H9 (cell line): ENCODE results near the gene CLEC18B. TPM values are rescaled to one million over a fixed set of nuclear protein-coding genes. Genes with fewer than 3 reads are reported as not detected.

Source experiments
- DNase-seq: peaks from one replicate; pipeline ENCODE4 v3.0.0-alpha.2; 2017
- H2AFZ ChIP-seq: one replicate; pipeline ENCODE4 v1.6.1; 2013; ENCODE audit warnings: mild to moderate bottlenecking, low read length, control low read depth, moderate library complexity
- H2AK5ac ChIP-seq: 2 replicates; pipeline ENCODE4 v1.6.1; 2013; ENCODE audit warnings: low read length, control low read depth, mixed read lengths; ENCODE audit not compliant: insufficient read length
- H2BK120ac ChIP-seq: one replicate; pipeline ENCODE4 v1.6.1; 2013; ENCODE audit warnings: low read depth, mild to moderate bottlenecking, low read length, control low read depth, inconsistent platforms; ENCODE audit not compliant: poor library complexity, severe bottlenecking
- H2BK12ac ChIP-seq: 2 replicates; pipeline ENCODE4 v1.6.1; 2013; ENCODE audit warnings: low read length, control low read depth, mixed read lengths, low read depth; ENCODE audit not compliant: insufficient read length
- H2BK15ac ChIP-seq: 2 replicates; pipeline ENCODE4 v1.6.1; 2013; ENCODE audit warnings: low read depth, low read length, control low read depth
- H2BK20ac ChIP-seq: one replicate; pipeline ENCODE4 v1.6.1; 2013; ENCODE audit warnings: low read depth, mild to moderate bottlenecking, low read length, control low read depth, inconsistent platforms; ENCODE audit not compliant: poor library complexity, severe bottlenecking
- H2BK5ac ChIP-seq: 2 replicates; pipeline ENCODE4 v1.6.1; 2013; ENCODE audit warnings: low read length, control low read depth, mixed read lengths; ENCODE audit not compliant: insufficient read length
- H3K14ac ChIP-seq: 2 replicates; pipeline ENCODE4 v1.6.1; 2013; ENCODE audit warnings: low read length, control low read depth; ENCODE audit not compliant: insufficient read depth
- H3K18ac ChIP-seq: 2 replicates; pipeline ENCODE4 v1.6.1; 2013; ENCODE audit warnings: low read depth, mild to moderate bottlenecking, mixed read lengths, low read length, control low read depth; ENCODE audit not compliant: insufficient read length
- H3K23ac ChIP-seq: 2 replicates; pipeline ENCODE4 v1.6.1; 2013; ENCODE audit warnings: low read length, control low read depth, mixed read lengths, low read depth; ENCODE audit not compliant: insufficient read length
- H3K23me2 ChIP-seq: 2 replicates; pipeline ENCODE4 v1.6.1; 2013; ENCODE audit warnings: low read depth, mild to moderate bottlenecking, mixed read lengths, low read length, control low read depth; ENCODE audit not compliant: insufficient read length, poor library complexity, severe bottlenecking
- H3K27ac ChIP-seq: 2 replicates; pipeline ENCODE4 v1.5.1; 2013; ENCODE audit warnings: low read length, control low read depth, mixed read lengths, low read depth; ENCODE audit not compliant: insufficient read length
- H3K27me3 ChIP-seq: 2 replicates; pipeline ENCODE4 v1.6.1; 2013; ENCODE audit warnings: low read length, control low read depth, inconsistent platforms; ENCODE audit not compliant: insufficient read depth
- H3K4ac ChIP-seq: 2 replicates; pipeline ENCODE4 v1.6.1; 2013; ENCODE audit warnings: low read depth, mild to moderate bottlenecking, control low read depth, inconsistent platforms, low read length, moderate library complexity
- H3K4me1 ChIP-seq: 2 replicates; pipeline ENCODE4 v1.6.1; 2013; ENCODE audit warnings: low read length, control low read depth, inconsistent platforms; ENCODE audit not compliant: insufficient read depth
- H3K4me2 ChIP-seq: 2 replicates; pipeline ENCODE4 v1.6.1; 2013; ENCODE audit warnings: low read length, control low read depth, mixed read lengths; ENCODE audit not compliant: insufficient read length, insufficient read depth
- H3K56ac ChIP-seq: 2 replicates; pipeline ENCODE4 v1.6.1; 2013; ENCODE audit warnings: low read depth, mild to moderate bottlenecking, mixed read lengths, low read length, control low read depth; ENCODE audit not compliant: insufficient read length
- H3K79me1 ChIP-seq: 2 replicates; pipeline ENCODE4 v1.6.1; 2013; ENCODE audit warnings: low read depth, mild to moderate bottlenecking, moderate library complexity, low read length, control low read depth, inconsistent platforms; ENCODE audit not compliant: insufficient read depth, poor library complexity, severe bottlenecking
- H3K79me2 ChIP-seq: 2 replicates; pipeline ENCODE4 v1.6.1; 2013; ENCODE audit warnings: low read length, control low read depth, inconsistent platforms; ENCODE audit not compliant: insufficient read depth
- H3K9ac ChIP-seq: 2 replicates; pipeline ENCODE4 v1.6.1; 2013; ENCODE audit warnings: low read length, control low read depth, mixed read lengths; ENCODE audit not compliant: insufficient read length; ENCODE audit errors: extremely low read depth
- H3K9me3 ChIP-seq: one replicate; pipeline ENCODE4 v1.6.1; 2013; ENCODE audit warnings: low read depth, low read length, inconsistent platforms; ENCODE audit not compliant: control insufficient read depth
- H3T11ph ChIP-seq: one replicate; pipeline ENCODE4 v1.6.1; 2013; ENCODE audit warnings: mild to moderate bottlenecking, low read length, control low read depth, inconsistent platforms
- H4K20me1 ChIP-seq: one replicate; pipeline ENCODE4 v1.6.1; 2013; ENCODE audit not compliant: control insufficient read depth, insufficient read length, insufficient read depth
- H4K5ac ChIP-seq: 2 replicates; pipeline ENCODE4 v1.6.1; 2013; ENCODE audit warnings: low read depth, mild to moderate bottlenecking, mixed read lengths, low read length, control low read depth; ENCODE audit not compliant: insufficient read length
- H4K8ac ChIP-seq: replicated peaks from 2 replicates; pipeline ENCODE4 v1.6.1; 2013; ENCODE audit warnings: low read length, control low read depth, mixed read lengths, low read depth; ENCODE audit not compliant: insufficient read length
- H4K91ac ChIP-seq: 2 replicates; pipeline ENCODE4 v1.6.1; 2013; ENCODE audit warnings: low read depth, mild to moderate bottlenecking, moderate library complexity, mixed read lengths, low read length, control low read depth; ENCODE audit not compliant: insufficient read length
- H3K27ac Mint-ChIP-seq, 3 experiments: 2 replicates in 2 of 3; 3 replicates in 1 of 3; pipeline ENCODE4 v1.8.0; 2020 to 2021; ENCODE audit warnings: mixed read lengths in 3 of 3, mild to moderate bottlenecking in 1 of 3, moderate library complexity in 1 of 3
- H3K27me3 Mint-ChIP-seq: 2 replicates; pipeline ENCODE4 v1.8.0; 2021; ENCODE audit warnings: low read depth, mild to moderate bottlenecking, moderate library complexity, mixed read lengths
- H3K36me3 Mint-ChIP-seq, 3 experiments: 2 replicates in 2 of 3; 3 replicates in 1 of 3; pipeline ENCODE4 v1.8.0; 2020 to 2021; ENCODE audit warnings: low read depth in 3 of 3, mixed read lengths in 3 of 3; ENCODE audit not compliant: insufficient read depth in 1 of 3
- H3K4me1 Mint-ChIP-seq, 2 experiments: 2 replicates each; pipeline ENCODE4 v1.8.0; 2020; ENCODE audit warnings: mixed read lengths in 2 of 2
- H3K4me3 Mint-ChIP-seq, 2 experiments: 2 replicates in 1 of 2; 3 replicates in 1 of 2; pipeline ENCODE4 v1.8.0; 2020 to 2021; ENCODE audit warnings: mild to moderate bottlenecking in 2 of 2, mixed read lengths in 2 of 2, moderate library complexity in 1 of 2
- H3K9me3 Mint-ChIP-seq, 2 experiments: 2 replicates in 1 of 2; 3 replicates in 1 of 2; pipeline ENCODE4 v1.8.0; 2020; ENCODE audit warnings: mild to moderate bottlenecking in 2 of 2, mixed read lengths in 2 of 2, moderate library complexity in 1 of 2
- WGBS: extraction: QIAGEN DNeasy Blood & Tissue Kit; methylation state at CpG from one replicate; pipeline ENCODE4 v1.1.7; 2013; ENCODE audit warnings: missing lambda C conversion rate, low lambda C conversion rate, mixed read lengths; ENCODE audit not compliant: insufficient read length; ENCODE audit errors: extremely low coverage; 5-methylcytosine and 5-hydroxymethylcytosine counted together
- total RNA-seq: library from RNA; stranded (reverse); gene quantifications from 2 replicates; pipeline ENCODE4 v1.2.1, GENCODE V29; 2021
- TF ChIP-seq, protein P1 (sequence below): fragments of 200-600 bp; sonication (generic); conservative IDR thresholded peaks from 3 replicates; pipeline ENCODE4 v1.8.0; 2021; ENCODE audit warnings: antibody characterized with exemption, mild to moderate bottlenecking

Gene CLEC18B
- total RNA-seq, 1 experiment from 2014 or later, result 0.37 TPM

GRCh38 chr16:74372953-74373846, 48.1 kb downstream of the CLEC18B start:
- TF ChIP-seq, protein P1, sequence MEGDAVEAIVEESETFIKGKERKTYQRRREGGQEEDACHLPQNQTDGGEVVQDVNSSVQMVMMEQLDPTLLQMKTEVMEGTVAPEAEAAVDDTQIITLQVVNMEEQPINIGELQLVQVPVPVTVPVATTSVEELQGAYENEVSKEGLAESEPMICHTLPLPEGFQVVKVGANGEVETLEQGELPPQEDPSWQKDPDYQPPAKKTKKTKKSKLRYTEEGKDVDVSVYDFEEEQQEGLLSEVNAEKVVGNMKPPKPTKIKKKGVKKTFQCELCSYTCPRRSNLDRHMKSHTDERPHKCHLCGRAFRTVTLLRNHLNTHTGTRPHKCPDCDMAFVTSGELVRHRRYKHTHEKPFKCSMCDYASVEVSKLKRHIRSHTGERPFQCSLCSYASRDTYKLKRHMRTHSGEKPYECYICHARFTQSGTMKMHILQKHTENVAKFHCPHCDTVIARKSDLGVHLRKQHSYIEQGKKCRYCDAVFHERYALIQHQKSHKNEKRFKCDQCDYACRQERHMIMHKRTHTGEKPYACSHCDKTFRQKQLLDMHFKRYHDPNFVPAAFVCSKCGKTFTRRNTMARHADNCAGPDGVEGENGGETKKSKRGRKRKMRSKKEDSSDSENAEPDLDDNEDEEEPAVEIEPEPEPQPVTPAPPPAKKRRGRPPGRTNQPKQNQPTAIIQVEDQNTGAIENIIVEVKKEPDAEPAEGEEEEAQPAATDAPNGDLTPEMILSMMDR, result no peak
- H3K36me3 Mint-ChIP-seq, result no peaks in the 10 kb centered on the region
- no peak overlapping the region for H3K9ac ChIP-seq
- H3K27ac ChIP-seq, result no peak overlapping the region
- H3K56ac ChIP-seq, result no peak overlapping the region
- no peak overlapping the region for H4K91ac ChIP-seq
- WGBS, result no CpG with 5 or more reads among the region's 10 CpGs
- no peak overlapping the region for H2AK5ac ChIP-seq
- no peak overlapping the region for H2BK120ac ChIP-seq
- no peaks in the 10 kb centered on the region for H3K27me3 ChIP-seq
- no peaks in the 10 kb centered on the region for H3K23me2 ChIP-seq
- no peak overlapping the region for H3K18ac ChIP-seq
- no peaks in the 10 kb centered on the region for H3K4me1 Mint-ChIP-seq
- H2BK12ac ChIP-seq, result no peak overlapping the region
- DNase-seq, result no peak
- H3K14ac ChIP-seq, result no peak overlapping the region
- H2BK5ac ChIP-seq, result no peak overlapping the region
- no peaks in the 10 kb centered on the region for H3K9me3 ChIP-seq
- H3K79me1 ChIP-seq, result no peaks in the 10 kb centered on the region
- H3K79me2 ChIP-seq, result no peaks in the 10 kb centered on the region
- H2AFZ ChIP-seq, result no peak overlapping the region
- no peak overlapping the region for H2BK15ac ChIP-seq
- peaks cover 4% of the 10 kb centered on the region for H3K27me3 Mint-ChIP-seq
- H4K20me1 ChIP-seq, result no peaks in the 10 kb centered on the region
- H4K8ac ChIP-seq, result no peak overlapping the region
- H3K4me3 Mint-ChIP-seq, result no peak overlapping the region
- no peak overlapping the region for H2BK20ac ChIP-seq
- no peak overlapping the region for H3K4me2 ChIP-seq
- no peak overlapping the region for H3T11ph ChIP-seq
- H3K4ac ChIP-seq, result no peak overlapping the region
- no peak overlapping the region; a peak in 2 of 7 replicates for H3K27ac Mint-ChIP-seq
- no peak overlapping the region for H4K5ac ChIP-seq
- H3K4me1 ChIP-seq, result no peaks in the 10 kb centered on the region
- no peak overlapping the region for H3K23ac ChIP-seq
- no peaks in the 10 kb centered on the region for H3K9me3 Mint-ChIP-seq
